DND-41 (cell line): ENCODE results near the gene MAPRE2.

Source experiments
- ATAC-seq: fragments of 200-7000 bp; cut with Tn5 transposase; 3 replicates; pipeline ENCODE4 v1.9.1; 2021; ENCODE audit warnings: low read depth; ENCODE audit not compliant: insufficient read depth
- DNase-seq: peaks from one replicate; pipeline ENCODE4 v3.0.0-alpha.2; 2020
- H2AFZ ChIP-seq: 2 replicates; pipeline ENCODE4 v1.6.0; 2012; ENCODE audit warnings: low read depth, low read length
- H3K27ac ChIP-seq: 2 replicates; pipeline ENCODE4 v1.5.1; 2012; ENCODE audit warnings: low read length, inconsistent platforms
- H3K27me3 ChIP-seq: fragments of 200-600 bp; sonication (generic); 2 replicates; pipeline ENCODE4 v1.6.0; 2012; ENCODE audit warnings: low read length, mild to moderate bottlenecking, inconsistent platforms; ENCODE audit not compliant: insufficient read depth, poor library complexity
- H3K36me3 ChIP-seq: 2 replicates; pipeline ENCODE4 v1.5.1; 2012; ENCODE audit warnings: low read length, inconsistent platforms; ENCODE audit not compliant: insufficient read depth
- H3K4me1 ChIP-seq: 2 replicates; pipeline ENCODE4 v1.5.1; 2012; ENCODE audit warnings: mild to moderate bottlenecking, low read length; ENCODE audit not compliant: insufficient read depth
- H3K4me2 ChIP-seq: 2 replicates; pipeline ENCODE4 v1.6.0; 2012; ENCODE audit warnings: mild to moderate bottlenecking, moderate library complexity, low read length, inconsistent platforms; ENCODE audit not compliant: insufficient read depth
- H3K4me3 ChIP-seq, 2 experiments: fragments of 200-600 bp in 1 of 2; shearing (Covaris generic) in 1 of 2; 2 replicates each; pipeline ENCODE4 v1.5.1; 2012 to 2016; ENCODE audit warnings: inconsistent platforms in 2 of 2, low read length in 2 of 2, mild to moderate bottlenecking in 2 of 2, low read depth in 1 of 2, moderate library complexity in 1 of 2
- H3K79me2 ChIP-seq: 2 replicates; pipeline ENCODE4 v1.6.0; 2012; ENCODE audit warnings: low read length, inconsistent platforms; ENCODE audit not compliant: insufficient read depth
- H3K9ac ChIP-seq: 2 replicates; pipeline ENCODE4 v1.6.0; 2012; ENCODE audit warnings: low read depth, mild to moderate bottlenecking, inconsistent platforms, low read length, moderate library complexity
- H3K9me3 ChIP-seq: 2 replicates; pipeline ENCODE4 v1.5.1; 2012; ENCODE audit warnings: low read length, moderate library complexity, mild to moderate bottlenecking, inconsistent platforms; ENCODE audit not compliant: insufficient read depth, severe bottlenecking
- H4K20me1 ChIP-seq: 2 replicates; pipeline ENCODE4 v1.6.0; 2012; ENCODE audit warnings: low read length; ENCODE audit not compliant: insufficient read depth
- EZH2 ChIP-seq: IDR thresholded peaks from 3 replicates; pipeline ENCODE4 v1.6.1; 2012; ENCODE audit warnings: borderline replicate concordance, low read depth, mild to moderate bottlenecking, moderate library complexity, low read length, inconsistent platforms; ENCODE audit not compliant: severe bottlenecking
- TF ChIP-seq, protein P1 (sequence below): IDR thresholded peaks from 2 replicates; pipeline ENCODE4 v1.5.1; 2012; ENCODE audit warnings: borderline replicate concordance, low read length, moderate library complexity, mild to moderate bottlenecking; ENCODE audit not compliant: poor library complexity, severe bottlenecking; ENCODE audit errors: extremely low read depth

MAPRE2 gene

DNA sequence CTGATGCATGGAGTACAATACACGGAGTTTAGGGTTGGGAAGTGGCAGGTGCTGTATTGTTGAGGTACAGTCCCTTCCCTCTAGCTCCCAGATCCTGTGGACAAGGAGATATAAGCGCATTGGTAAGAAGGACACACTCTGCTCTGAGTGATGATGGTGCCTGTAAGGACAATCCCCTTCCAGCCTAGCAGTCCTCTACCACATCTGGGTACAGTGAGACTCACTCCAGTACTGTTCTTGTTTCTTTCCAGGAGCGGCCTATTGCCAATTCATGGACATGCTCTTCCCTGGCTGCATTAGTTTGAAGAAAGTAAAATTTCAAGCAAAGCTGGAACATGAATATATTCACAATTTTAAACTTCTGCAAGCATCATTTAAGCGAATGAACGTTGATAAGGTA is 56.0 kb downstream of the MAPRE2 start:
- Histone ChIP-seq H3K9ac (no peak overlapping the region), H3K79me2 (no peaks in the 10 kb centered on the region), H3K9me3 (no peaks in the 10 kb centered on the region), H3K36me3 (peaks cover 23% of the 10 kb centered on the region), H3K4me3 (no peak overlapping the region), H2AFZ (no peak overlapping the region), H3K27ac (no peak overlapping the region), H3K27me3 (no peaks in the 10 kb centered on the region), H3K4me1 (no peaks in the 10 kb centered on the region), H4K20me1 (no peaks in the 10 kb centered on the region), H3K4me2 (no peak overlapping the region)
- ATAC-seq (no peak), DNase-seq (no peak)
- no peak for TF ChIP-seq EZH2
- TF ChIP-seq, protein P1, sequence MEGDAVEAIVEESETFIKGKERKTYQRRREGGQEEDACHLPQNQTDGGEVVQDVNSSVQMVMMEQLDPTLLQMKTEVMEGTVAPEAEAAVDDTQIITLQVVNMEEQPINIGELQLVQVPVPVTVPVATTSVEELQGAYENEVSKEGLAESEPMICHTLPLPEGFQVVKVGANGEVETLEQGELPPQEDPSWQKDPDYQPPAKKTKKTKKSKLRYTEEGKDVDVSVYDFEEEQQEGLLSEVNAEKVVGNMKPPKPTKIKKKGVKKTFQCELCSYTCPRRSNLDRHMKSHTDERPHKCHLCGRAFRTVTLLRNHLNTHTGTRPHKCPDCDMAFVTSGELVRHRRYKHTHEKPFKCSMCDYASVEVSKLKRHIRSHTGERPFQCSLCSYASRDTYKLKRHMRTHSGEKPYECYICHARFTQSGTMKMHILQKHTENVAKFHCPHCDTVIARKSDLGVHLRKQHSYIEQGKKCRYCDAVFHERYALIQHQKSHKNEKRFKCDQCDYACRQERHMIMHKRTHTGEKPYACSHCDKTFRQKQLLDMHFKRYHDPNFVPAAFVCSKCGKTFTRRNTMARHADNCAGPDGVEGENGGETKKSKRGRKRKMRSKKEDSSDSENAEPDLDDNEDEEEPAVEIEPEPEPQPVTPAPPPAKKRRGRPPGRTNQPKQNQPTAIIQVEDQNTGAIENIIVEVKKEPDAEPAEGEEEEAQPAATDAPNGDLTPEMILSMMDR: no peak

DNA sequence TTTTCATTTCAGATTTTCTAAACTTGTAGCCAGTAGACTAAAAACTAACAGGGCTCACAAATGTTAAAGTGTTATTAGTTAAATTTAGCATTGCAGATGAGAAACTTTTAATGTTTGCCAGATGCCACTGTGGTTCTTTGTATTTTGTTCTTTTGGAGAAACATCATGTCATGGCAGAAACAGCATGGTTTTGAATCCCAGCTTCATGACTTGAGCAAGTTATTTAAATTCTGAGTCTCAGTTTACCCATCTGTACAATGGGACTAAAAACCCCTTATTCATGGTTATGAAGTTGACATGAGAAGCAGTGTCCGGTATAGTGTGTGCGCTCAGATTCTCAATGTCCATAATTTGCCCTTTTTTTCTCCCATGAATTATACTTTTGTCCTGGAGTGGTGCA is 56.5 kb downstream of the MAPRE2 start:
- H3K9ac ChIP-seq: no peak overlapping the region
- ATAC-seq (no peak), DNase-seq (no peak)
- no peak overlapping the region for H3K4me2 ChIP-seq
- H2AFZ ChIP-seq: no peak overlapping the region
- H3K4me3 ChIP-seq: no peak overlapping the region
- no peak overlapping the region for H3K27ac ChIP-seq
- no peaks in the 10 kb centered on the region for H3K4me1 ChIP-seq
- H3K27me3 ChIP-seq: no peaks in the 10 kb centered on the region
- H3K36me3 ChIP-seq: peaks cover 29% of the 10 kb centered on the region
- no peaks in the 10 kb centered on the region for H3K79me2 ChIP-seq
- no peaks in the 10 kb centered on the region for H3K9me3 ChIP-seq
- TF ChIP-seq, protein P1: no peak
- no peak for TF ChIP-seq EZH2
- H4K20me1 ChIP-seq: no peaks in the 10 kb centered on the region

DNA sequence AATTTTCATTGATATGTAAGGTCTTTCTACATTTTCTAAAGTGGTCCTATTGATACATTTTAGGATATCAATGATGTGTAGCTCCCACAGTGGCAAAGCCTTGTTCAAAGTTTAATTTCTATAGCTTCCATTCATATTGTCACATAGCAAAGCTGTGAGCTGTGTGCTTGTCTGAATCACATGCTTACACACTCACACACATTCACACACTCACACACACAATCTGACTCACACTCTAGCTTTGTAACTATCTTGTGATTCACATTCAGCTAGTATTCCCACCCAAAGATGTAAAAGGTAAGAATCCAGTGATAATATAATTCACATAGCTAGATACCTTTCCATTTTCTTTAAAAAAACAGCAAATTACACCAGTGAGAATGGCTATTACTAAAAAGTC is 58.7 kb downstream of the MAPRE2 start:
- Histone ChIP-seq H3K27ac (no peak overlapping the region), H3K36me3 (peaks cover 30% of the 10 kb centered on the region), H3K9ac (no peak overlapping the region), H2AFZ (no peak overlapping the region), H4K20me1 (no peaks in the 10 kb centered on the region), H3K9me3 (no peaks in the 10 kb centered on the region), H3K27me3 (no peaks in the 10 kb centered on the region), H3K4me1 (no peaks in the 10 kb centered on the region), H3K79me2 (no peaks in the 10 kb centered on the region), H3K4me3 (no peak overlapping the region), H3K4me2 (no peak overlapping the region)
- DNase-seq (no peak), ATAC-seq (no peak)
- no peak for TF ChIP-seq EZH2
- TF ChIP-seq, protein P1: no peak

DNA sequence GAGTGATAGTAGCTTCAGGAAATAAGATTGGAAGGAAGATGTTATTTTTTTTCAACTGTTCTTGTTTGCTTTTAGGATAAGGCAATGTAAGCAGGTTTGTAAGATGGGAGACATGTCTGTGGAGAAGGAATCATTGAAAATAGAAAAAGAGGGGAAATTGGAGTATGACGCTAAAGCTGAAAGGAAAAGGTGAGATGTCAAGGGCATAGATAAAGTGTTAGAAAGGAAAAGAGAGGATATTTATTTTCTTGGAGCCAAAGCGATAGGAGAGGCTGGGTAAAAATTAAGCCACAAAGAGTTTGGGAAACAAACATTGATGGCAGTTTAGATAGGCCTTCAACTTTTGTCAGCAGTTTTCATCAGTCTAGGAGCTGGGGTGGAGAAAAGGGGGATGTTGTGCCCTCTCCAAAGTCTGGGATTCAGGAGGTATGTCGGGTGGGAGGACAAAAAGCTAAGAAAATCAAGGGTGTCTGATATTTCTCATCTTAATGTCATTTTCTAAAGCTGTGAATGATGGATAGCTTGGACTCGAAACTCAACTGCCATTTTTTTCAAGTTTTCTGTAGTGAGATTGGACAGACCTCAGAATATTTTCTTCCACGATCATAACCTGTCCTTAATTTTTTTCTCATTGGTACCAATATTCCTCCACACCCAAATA is 63.3 kb downstream of the MAPRE2 start:
- TF ChIP-seq, protein P1: no peak
- TF ChIP-seq EZH2: no peak

More for the DNA sequence above, 63.3 kb downstream of the MAPRE2 start:
- H3K27ac ChIP-seq: no peak overlapping the region
- 0 out of 2 replicates have a peak, but pooled peaks cover 2% of the 10 kb centered on the region for H3K79me2 ChIP-seq
- ATAC-seq (no peak), DNase-seq (no peak)
- H3K4me3 ChIP-seq: no peak overlapping the region
- H3K4me1 ChIP-seq: no peaks in the 10 kb centered on the region
- H2AFZ ChIP-seq: no peak overlapping the region
- H3K9me3 ChIP-seq: no peaks in the 10 kb centered on the region
- no peak overlapping the region for H3K4me2 ChIP-seq
- no peaks in the 10 kb centered on the region for H3K27me3 ChIP-seq
- no peaks in the 10 kb centered on the region for H4K20me1 ChIP-seq
- peaks cover 28% of the 10 kb centered on the region for H3K36me3 ChIP-seq
- H3K9ac ChIP-seq: no peak overlapping the region
